GM18951 (cell line): ENCODE results near the gene NSD2.
"Not testable (repeated sequence)": the region's sequence is repeated elsewhere in the genome, so short reads cannot be mapped to it uniquely, and the experiment has no call there.

Source experiments
- POLR2A ChIP-seq: IDR thresholded peaks from 4 replicates; pipeline ENCODE4 v1.6.1; 2011; ENCODE audit warnings: mild to moderate bottlenecking; ENCODE audit not compliant: insufficient read length, insufficient read depth; ENCODE audit errors: extremely low read depth
- in situ Hi-C: fragments of 300-500 bp; cut with MboI; formaldehyde crosslinking; loops from one replicate; pipeline ENCODE4 v1.12.0; 2022; ENCODE audit warnings: low sequenced_read_pairs, mixed read lengths, inconsistent platforms; ENCODE audit not compliant: unreplicated experiment

NSD2 gene

DNA sequence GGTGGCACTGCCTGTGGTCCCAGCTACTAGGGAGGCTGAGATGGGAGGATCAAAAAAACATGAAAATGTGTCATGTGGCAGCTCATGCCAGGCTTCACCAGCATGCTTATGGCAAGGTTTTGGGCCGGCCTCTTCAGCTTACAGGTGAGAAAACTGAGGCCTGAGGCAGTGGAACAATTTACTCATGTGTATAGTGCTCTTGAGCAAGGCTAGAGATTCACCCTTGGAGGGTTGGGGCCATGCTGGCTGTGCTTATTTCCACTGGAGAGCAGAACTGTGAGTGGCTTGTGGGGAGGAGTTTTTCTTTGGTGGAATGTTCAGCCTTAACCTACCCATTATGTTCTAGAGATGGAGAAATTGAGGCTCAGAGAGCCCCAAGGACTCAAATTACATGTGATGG is 31.8 kb downstream of the NSD2 start:
- in situ Hi-C loops = no loop called here
- no peak for TF ChIP-seq POLR2A

DNA sequence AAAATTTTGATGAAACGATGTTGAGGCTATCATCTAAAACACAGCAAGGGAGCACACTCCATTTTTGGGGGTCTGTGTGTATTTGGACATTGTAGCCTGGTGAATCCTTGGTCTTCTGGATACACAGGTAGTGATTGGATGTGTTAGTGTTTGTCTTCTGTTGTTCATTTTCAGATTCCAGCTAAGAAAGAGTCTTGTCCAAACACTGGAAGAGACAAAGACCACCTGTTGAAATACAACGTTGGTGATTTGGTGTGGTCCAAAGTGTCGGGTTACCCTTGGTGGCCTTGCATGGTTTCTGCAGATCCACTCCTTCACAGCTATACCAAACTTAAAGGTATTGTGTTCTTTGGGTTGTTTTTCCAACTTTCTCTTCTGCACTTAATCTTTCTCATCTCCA is 32.8 kb downstream of the NSD2 start:
- in situ Hi-C loops = no loop called here
- no peak for TF ChIP-seq POLR2A

DNA sequence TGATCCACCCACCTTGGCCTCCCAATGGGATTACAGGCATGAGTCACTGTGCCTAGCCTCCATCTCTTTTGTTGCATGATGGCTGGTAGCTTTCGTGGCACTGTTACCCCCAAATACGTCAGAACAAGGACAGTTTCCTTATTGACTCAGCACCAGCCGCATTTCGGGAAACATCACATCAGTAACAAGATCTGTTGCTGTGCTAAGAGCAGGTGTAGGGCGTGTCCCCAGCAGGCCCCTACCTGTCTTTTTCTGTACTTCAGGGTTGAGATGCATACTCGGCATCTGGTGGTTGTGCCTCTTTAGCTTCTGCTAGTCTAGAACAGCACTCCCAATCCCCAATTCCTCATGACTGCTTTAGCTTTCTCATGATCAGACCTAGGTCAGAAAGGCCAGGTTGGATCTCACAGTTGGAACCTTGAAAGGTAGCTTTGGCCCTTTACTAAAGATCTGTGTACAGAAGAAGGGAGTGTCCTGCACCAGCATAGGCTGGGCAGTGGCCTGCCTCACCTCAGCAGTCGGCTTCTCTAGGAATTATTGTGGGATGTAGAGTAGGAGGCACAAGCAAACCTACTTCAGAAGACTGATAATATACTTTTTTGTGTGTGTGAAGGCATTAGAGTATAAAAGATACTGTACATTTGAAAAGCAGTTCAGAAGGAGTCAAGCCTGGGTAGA is 36.8 kb downstream of the NSD2 start:
- TF ChIP-seq POLR2A = no peak
- in situ Hi-C loops = no loop called here

DNA sequence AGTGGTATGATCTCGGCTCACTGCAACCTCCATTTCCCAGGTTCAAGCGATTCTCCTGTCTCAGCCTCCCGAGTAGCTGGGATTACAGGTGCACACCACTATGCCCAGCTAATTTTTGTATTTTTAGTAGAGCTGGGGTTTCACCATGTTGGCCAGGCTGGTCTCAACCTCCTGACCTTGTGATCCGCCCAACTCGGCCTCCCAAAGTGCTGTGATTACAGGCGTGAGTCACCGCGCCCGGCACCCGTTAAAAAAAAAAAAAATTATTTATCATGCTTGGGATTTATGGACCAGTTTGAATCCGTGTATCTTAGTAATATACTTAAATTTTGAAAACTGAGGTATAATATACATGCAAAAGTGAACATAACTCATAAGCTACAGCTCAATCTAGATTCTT is 38.5 kb downstream of the NSD2 start:
- in situ Hi-C loops = not testable (repeated sequence)

DNA sequence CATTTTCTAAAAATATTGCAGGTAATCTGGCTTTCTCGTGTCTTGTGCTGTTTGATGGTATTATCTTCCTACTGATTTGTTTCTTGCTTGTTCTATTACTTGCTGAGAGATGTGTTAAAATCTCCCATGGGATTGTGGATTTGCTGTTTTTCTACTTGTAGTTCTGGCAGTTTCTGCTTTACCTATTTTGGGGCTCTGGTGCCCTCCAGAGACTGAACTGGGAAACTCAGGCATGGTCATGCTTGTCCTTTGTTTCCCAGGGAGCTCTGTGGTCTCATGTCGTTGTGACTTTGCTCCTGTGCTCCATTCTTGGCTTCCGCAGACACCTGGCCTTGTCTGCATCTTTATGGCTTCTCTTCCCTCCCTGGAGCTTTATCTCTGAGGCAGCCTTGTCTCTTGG is 39.5 kb downstream of the NSD2 start:
- in situ Hi-C loops = no loop called here
- TF ChIP-seq POLR2A = no peak

DNA sequence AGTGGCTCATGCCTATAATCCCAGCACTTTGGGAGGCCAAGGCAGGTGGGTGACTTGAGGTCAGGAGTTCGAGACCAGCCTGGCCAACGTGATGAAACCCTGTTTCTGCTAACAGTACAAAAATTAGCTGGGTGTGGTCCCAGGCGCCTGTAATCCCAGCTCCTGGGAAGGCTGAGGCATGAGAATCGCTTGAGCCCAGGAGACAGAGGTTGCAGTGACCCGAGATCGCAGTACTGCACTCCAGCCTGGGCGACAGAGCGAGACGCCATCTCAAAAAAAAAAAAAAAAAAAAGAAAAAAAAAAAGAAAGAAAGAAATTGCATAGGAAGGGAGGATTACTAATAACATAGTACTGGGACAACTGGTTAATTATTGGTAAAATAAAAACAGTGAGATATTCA is 40.1 kb downstream of the NSD2 start:
- in situ Hi-C loops = not testable (repeated sequence)

DNA sequence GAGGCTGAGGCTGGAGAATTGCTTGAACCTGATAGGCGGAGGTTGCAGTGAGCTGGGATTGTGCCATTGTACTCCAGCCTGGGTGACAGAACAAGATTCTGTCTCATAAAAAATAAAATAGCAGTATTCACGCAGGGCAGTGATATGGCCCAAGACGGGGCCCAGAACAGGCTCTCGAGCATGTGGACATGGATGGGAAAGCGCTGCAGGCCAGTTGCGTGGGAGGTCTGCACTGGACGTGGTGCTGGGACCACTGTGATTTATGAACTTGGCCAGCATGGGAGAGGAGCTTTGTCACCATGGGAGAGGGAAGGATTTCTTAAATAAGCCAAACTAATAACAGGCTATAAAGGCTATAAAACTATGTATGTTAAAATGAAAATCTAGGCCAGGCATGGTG is 51.6 kb downstream of the NSD2 start:
- no peak for TF ChIP-seq POLR2A
- in situ Hi-C loops = no loop called here

DNA sequence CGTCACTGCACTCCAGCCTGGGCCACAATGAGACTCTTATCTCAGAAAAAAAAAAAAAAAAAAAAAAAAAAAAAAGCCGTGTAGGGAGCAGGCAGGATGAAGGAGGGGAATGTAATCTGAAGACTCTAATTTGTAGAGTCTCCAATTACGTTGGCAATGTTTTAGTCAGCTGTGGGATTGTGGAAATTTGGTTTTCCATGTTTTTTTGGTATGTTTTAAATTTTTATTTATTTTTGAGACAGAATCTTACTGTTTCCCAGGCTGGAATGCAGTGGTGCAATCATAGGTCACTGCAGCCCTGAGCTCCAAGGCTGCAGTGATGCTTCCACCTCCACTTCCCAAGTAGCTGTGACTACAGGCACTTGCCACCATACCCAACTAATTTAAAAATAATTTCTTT is 56.5 kb downstream of the NSD2 start:
- in situ Hi-C loops = no loop called here
- TF ChIP-seq POLR2A = no peak

DNA sequence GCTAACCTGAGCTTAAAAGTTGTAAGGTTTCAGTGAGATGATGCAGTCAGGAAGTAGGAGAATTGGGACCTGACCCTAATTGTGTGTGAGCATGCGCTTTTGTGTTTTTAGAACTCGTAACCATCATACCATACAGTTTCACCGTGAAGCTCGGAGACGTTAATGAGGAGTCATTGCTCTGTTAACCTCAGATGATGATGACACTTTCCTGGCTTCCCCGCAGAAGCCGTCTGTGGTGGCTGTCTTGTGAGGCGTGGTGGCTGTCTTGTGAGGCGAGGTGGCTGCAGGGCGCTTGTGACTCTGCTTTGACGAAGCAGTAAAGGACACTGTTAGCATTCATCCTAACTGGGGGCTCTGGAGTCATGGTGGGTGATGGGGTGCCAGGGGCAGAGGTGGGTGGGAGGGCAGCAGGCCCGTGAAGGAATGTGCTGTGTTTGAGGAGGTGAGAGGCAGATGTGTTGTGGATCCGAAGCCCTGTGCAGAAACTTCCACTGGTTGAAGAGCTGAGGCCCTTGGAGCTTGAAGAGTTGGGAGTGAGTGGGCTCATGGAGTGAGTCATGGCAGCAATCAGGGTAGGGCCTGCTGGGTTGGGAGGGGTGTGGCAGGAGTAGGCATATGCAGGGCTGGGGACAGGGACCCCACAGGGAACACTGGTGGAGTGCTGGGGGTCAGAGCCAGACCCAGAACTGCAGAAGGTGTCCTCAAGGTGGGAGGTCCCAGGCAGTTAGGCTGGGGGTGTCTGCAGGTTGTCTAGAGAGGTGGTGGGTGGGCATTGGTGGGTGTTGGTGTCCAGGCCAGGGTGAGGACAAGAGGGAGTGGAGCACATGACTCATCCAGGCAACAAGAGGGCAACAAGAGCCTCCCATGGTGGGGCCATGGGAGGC is 57.4 kb downstream of the NSD2 start:
- in situ Hi-C loops = no loop called here
- TF ChIP-seq POLR2A = no peak

DNA sequence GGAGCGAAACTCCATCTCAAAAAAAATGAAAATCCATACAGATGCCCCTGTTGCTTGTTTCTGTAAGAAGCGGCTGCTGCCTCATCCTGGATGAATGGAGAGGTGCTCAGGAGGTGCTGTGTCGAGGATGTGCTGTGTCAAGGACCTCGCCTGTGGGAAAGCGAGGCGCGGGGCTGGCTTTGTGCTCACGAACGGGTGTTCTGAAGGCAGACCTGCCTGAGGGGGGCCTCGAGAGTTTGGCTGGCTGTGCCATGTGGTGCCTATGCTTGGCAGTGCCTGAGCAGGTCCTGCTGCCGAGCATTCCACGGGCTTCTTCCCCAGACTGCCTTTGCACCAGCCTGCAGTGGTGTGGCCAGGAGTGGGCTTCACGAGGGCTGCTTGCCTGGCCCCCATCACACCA is 61.5 kb downstream of the NSD2 start:
- TF ChIP-seq POLR2A = no peak
- in situ Hi-C loops = no loop called here

DNA sequence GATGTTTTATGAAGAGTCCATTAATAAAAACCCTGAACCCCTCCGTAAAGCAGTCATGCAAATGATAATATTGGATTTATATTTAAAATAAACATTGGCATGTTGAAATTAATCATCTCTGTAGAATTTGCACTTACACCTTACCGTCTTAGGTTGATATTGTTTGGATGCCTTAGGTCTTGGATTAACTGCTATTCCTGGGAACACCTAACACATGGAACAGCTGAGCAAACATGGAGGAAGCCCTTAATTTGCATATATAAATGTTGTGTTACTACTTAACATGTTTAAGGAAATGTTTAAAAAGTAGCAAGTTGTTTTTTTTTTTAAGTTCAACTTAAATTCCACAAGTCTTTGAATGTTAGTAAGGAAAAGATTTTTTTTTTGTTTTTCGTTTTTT is 62.5 kb downstream of the NSD2 start:
- TF ChIP-seq POLR2A = no peak
- in situ Hi-C loops = no loop called here

DNA sequence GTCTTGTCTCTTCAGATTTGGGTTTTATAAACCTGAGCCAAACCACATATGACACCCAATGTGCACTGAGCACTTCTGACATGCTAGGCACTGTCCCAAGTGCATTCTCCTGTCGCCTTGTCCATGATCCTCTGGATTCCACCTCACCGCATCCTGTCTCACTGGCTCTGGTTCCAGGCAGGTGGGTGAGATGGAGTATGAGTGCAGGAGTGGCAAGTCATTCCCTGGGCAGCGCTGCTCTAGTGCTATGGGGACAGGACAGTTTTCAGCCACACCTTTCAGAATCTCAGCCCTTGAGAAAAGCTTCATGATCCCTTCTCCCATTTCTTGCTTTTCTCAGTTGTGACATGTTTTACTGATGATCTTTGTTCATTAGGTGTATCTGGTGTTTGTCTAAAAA is 66.4 kb downstream of the NSD2 start:
- in situ Hi-C loops = no loop called here
- no peak for TF ChIP-seq POLR2A

DNA sequence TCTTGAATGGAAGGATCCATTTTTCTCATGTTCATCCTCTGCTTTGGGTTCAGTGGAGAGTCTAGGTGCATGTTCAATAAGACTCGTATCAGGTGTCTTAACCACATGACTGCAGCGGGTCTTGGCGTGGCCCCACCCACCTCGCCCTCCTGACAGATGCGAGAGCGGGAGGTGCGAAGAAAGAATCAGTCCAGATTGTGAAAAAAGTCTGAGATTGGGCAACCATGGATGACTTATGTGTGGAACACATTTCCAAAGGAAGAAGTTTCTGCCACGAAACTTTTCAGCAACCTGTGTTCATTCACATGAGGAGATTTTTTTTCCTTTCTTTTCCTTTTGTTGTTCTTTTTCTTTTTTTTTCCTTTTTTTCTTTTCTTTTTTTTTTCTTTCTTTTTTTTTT is 66.8 kb downstream of the NSD2 start:
- in situ Hi-C loops = no loop called here
- TF ChIP-seq POLR2A = no peak
